Stimulated activated memory B cell treated with anti-CD40 and anti-IgM and Interleukin-4, amounts not matched to agents 10 μg/mL and 1 μg/mL and 100 μg/mL, for 72 hours (primary cell): ENCODE measurements around the gene ZNF593.

Experiments
- ATAC-seq: fragments of 150-1000 bp; cut with Tn5 transposase; 2 replicates; pipeline ENCODE4 v1.10.0; 2021
- H3K27ac Mint-ChIP-seq: one replicate; pipeline ENCODE4 v1.8.0; 2022; ENCODE audit warnings: mild to moderate bottlenecking, mixed read lengths
- H3K27me3 Mint-ChIP-seq: one replicate; pipeline ENCODE4 v1.8.0; 2022; ENCODE audit warnings: mixed read lengths
- H3K36me3 Mint-ChIP-seq: one replicate; pipeline ENCODE4 v1.8.0; 2022; ENCODE audit warnings: mixed read lengths
- H3K4me1 Mint-ChIP-seq: one replicate; pipeline ENCODE4 v1.8.0; 2022; ENCODE audit warnings: mixed read lengths
- H3K4me3 Mint-ChIP-seq: one replicate; pipeline ENCODE4 v1.8.0; 2022; ENCODE audit warnings: mild to moderate bottlenecking, moderate library complexity, mixed read lengths
- H3K9me3 Mint-ChIP-seq: one replicate; pipeline ENCODE4 v1.8.0; 2022; ENCODE audit warnings: mixed read lengths

The ZNF593 gene

DNA sequence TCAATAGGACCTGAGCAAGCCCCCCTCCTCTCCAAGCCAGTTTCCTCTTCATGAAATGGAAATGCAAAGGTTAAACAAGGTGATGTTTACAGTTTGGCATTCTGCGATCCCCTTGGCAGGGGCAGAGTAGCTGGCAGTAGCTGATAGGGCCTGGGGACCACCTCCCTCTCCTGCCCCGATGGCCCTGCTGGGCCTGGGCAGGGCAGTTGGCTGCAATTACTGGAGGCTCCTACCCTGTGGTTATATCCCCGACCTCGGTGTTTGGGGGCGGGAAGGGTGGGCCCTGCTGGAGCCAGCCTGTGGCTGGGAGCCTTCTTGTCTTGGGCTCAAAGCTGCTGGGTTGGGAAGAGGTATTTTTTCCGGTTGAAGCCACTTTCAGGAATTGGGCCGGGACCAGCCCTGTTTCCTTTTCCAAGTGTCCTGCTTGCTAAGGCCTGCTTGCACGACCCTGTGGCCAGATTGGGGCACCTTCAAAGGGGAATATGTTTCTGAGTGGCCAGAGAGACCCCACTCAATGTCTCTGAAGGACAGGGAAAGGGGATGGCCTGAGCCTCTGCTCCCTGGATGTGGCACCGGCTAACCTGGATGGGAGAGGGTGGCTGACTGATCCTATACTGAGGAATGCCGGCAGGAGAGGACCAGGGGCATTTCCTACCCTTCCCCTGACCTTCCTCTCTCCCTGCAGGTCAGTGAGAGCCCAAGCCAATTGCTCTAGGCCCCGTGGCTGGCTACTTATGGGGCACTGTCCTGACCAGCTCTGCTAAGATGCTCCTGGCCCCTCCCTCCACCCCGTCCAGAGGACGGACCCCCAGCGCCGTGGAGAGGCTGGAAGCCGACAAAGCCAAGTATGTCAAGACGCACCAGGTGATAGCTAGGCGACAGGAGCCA is 8.9 kb upstream of the ZNF593 start:
- Mint-ChIP-seq H3K4me1 (peaks cover 22% of the 10 kb centered on the region), H3K9me3 (no peaks in the 10 kb centered on the region), H3K27me3 (peaks cover 54% of the 10 kb centered on the region), H3K4me3 (peak overlapping the region; percentile 26), H3K36me3 (no peaks in the 10 kb centered on the region), H3K27ac (no peak overlapping the region)
- no peak for ATAC-seq

DNA sequence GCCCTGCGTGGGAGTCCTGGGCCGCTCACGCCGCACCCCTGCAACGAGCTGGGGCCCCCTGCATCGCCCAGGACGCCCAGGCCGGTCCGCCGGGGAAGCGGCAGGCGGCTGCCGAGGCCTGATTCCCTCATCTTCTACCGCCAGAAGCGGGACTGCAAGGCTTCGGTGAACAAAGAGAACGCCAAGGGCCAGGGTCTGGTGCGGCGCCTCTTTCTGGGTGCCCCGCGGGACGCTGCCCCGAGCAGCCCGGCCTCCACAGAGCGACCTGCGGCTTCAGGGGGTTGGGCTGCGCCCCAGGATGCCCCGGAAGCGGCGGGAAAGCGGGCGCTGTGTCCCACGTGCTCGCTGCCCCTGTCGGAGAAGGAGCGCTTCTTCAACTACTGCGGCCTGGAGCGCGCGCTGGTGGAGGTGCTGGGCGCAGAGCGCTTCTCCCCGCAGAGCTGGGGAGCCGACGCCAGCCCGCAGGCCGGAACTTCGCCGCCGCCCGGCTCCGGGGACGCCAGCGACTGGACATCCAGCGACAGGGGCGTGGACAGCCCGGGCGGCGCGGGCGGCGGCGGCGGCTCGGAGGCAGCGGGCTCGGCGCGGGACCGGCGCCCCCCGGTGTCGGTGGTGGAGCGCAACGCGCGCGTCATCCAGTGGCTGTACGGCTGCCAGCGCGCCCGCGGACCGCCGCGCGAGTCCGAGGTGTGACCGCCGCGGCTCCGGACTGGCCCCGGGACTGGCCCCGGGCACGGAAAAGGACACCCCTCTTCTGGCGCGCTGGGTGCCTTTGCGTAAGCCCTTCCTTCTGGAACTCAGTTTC is 8.1 kb upstream of the ZNF593 start:
- H3K27ac Mint-ChIP-seq: no peak overlapping the region
- H3K4me3 Mint-ChIP-seq: peak overlapping the region; percentile 23
- H3K9me3 Mint-ChIP-seq: no peaks in the 10 kb centered on the region
- H3K27me3 Mint-ChIP-seq: peaks cover 45% of the 10 kb centered on the region
- H3K36me3 Mint-ChIP-seq: no peaks in the 10 kb centered on the region
- peaks cover 16% of the 10 kb centered on the region for H3K4me1 Mint-ChIP-seq
- ATAC-seq: peak; percentile 49

DNA sequence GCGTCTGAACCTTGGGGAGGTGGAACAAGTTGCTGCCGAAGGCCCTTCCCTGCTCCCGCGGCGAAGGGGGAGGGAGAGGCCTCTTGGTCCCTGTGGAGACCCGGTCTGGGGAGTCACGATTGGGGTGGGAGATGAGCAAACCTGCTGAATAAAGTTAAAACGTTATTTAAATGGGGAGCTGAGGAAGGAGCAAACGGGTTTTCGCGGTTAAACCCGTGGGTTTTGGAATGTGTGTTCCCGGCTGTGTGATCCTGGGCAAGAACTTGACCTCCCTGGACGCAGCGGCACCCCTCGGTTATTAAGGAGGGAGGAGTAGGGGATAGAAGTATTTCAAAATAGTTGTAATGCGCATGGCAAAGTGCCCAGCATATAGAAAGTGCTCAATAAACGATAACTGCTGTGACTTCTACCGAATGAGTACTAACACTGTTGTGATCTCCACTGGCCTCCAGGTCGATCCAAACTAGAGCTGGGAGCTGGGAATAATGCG is 7.4 kb upstream of the ZNF593 start:
- H3K27me3 Mint-ChIP-seq: peaks cover 39% of the 10 kb centered on the region
- H3K4me3 Mint-ChIP-seq: peak overlapping the region; percentile 17
- no peak overlapping the region for H3K27ac Mint-ChIP-seq

DNA sequence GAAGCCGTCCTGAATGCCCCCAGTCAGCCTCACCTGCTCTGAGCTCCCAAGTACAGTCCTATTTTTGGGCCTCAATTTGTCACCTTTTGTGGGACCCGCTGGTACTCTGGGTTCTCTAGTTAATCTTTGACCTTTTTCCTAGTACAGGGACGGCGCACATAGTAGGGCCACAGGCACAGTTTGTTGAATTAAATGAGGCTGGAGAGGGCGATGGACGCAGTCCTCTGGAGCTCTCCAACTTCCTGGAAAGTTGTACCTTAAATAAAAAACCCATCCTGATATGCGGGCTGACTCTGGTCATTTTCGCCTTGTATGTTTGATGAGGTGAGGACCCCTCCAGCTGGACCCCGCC is 6.0 kb upstream of the ZNF593 start:
- peak overlapping the region; percentile 39 for H3K4me3 Mint-ChIP-seq
- no peaks in the 10 kb centered on the region for H3K36me3 Mint-ChIP-seq
- peaks cover 13% of the 10 kb centered on the region for H3K4me1 Mint-ChIP-seq
- no peak overlapping the region for H3K27ac Mint-ChIP-seq
- H3K9me3 Mint-ChIP-seq: no peaks in the 10 kb centered on the region
- no peak for ATAC-seq
- H3K27me3 Mint-ChIP-seq: peaks cover 26% of the 10 kb centered on the region

More for the DNA sequence above, 7.4 kb upstream of the ZNF593 start:
- peaks cover 13% of the 10 kb centered on the region for H3K4me1 Mint-ChIP-seq
- no peaks in the 10 kb centered on the region for H3K36me3 Mint-ChIP-seq
- no peaks in the 10 kb centered on the region for H3K9me3 Mint-ChIP-seq
- no peak for ATAC-seq

DNA sequence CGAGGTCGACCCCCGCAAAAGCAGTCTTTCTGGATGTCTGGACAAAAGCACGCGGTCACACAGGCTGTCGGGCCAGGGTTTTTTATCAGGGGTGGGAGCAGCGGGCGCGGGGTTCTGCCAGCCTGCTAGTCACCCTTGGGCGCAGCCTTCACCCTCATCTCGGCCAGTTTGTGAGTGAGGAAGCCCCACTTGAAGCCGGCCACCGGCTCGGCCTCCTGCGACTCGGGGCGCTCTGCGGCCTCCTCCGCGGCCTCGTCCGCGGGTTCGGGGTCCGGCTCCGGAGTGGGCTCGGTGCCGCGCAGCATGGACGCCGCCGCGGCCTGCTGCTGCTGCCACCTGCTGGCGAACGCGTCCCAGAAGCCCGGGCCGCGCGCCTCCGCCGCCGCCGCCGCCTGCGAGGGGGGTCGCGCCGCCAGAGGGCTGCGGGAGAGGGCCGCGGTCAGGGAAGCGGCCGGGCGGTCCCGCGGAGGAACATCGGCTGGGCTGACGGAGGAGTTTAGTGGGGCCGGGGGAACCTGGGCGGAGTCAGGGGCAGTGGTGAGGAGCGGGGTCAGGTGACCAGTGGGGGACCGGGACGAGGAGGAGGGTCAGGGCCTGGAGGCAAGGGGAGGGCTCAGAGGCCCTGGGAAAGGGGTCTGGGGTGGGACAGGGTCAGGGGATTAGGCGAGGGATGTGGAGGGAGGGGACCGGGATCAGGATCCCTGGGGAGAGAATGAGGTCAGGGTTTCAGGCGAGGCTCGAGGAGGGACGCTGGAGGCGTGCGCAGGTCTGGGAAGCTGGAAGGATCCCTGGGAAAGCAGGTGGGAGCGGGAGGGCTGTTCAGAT is 5.5 kb upstream of the ZNF593 start:
- Mint-ChIP-seq H3K9me3 (no peaks in the 10 kb centered on the region), H3K36me3 (no peaks in the 10 kb centered on the region), H3K27me3 (peaks cover 20% of the 10 kb centered on the region), H3K27ac (peak overlapping the region; percentile 16), H3K4me3 (peak overlapping the region; percentile 59), H3K4me1 (peaks cover 13% of the 10 kb centered on the region)
- peak; percentile 69 for ATAC-seq

DNA sequence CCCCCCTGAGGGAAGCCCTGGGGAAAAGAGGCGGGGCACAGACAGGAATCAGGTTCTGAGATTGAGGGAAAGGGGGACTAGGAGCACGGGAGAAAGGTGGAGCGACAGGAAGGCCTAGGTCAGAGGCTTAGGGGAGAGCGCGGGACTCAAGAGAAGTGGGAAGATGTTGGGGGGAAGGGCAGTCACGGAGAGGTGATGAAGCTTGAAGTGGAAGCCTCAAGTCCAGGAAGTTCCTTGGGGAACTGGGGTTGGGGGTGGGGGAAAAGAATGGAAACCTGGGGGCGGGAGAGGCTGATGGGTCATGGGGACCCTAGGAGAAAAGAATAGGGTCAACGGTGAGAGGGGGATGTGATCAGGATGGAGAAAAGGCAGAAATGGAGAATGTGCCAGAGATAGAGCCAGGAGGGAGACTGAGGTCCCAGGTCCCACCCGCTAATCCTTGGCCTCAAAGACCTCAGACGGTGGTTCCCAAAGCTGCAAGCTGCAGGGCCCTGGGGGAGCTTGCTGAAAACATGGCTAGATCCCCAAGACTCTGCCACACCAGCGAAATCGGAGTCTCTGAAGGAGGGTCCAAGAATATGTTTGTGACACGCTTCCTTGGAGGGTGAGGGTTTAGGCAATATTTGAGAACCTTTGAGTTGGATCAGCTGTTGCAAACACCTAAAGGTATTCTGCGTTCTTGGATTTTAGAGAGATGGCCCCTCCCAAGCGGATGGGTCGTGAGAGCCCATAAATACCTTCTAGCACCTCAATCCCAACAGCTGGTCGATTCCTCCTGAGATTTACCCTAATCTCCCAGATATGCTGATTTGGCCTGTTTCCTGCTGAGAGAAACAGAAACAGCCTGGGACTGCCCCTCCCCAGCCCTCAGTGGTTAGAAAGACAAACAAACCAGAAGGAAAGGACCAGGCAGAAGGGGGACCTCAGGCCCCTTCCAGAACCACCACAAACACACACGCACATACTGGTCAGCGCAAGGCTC is 4.6 kb upstream of the ZNF593 start:
- peak overlapping the region; percentile 59 for H3K4me3 Mint-ChIP-seq
- no peak for ATAC-seq
- no peaks in the 10 kb centered on the region for H3K36me3 Mint-ChIP-seq
- H3K27me3 Mint-ChIP-seq: peaks cover 11% of the 10 kb centered on the region
- H3K9me3 Mint-ChIP-seq: no peaks in the 10 kb centered on the region
- peak overlapping the region; percentile 16 for H3K27ac Mint-ChIP-seq
- peaks cover 14% of the 10 kb centered on the region for H3K4me1 Mint-ChIP-seq

DNA sequence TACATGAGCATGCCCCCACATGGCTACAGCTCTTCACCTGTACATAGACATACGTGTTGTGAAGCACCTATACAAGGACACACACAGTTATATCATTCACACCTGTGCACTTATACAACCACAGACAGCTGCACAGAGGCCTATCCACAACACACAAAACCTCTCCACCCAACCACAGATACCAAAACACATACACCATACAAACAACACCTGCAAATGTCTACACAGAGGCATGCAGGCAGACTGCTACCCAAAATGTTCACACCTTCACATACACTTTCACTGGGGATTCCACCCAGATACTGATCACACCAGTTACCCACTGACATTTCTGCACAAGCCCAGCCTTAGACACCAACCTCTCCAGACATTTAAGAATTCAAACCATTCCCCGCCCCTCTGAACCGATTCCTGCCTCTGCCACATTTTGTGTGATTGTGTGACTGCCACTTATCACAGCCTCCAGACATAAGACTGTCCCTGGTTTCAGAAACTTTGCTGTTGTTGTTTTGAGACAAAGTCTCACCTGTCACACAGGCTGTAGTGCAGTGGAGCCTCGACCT is 2.9 kb upstream of the ZNF593 start:
- H3K27me3 Mint-ChIP-seq: peaks cover 9% of the 10 kb centered on the region
- no peak overlapping the region for H3K4me3 Mint-ChIP-seq
- H3K27ac Mint-ChIP-seq: no peak overlapping the region
- no peaks in the 10 kb centered on the region for H3K9me3 Mint-ChIP-seq
- no peak for ATAC-seq
- no peaks in the 10 kb centered on the region for H3K36me3 Mint-ChIP-seq
- H3K4me1 Mint-ChIP-seq: peaks cover 27% of the 10 kb centered on the region

DNA sequence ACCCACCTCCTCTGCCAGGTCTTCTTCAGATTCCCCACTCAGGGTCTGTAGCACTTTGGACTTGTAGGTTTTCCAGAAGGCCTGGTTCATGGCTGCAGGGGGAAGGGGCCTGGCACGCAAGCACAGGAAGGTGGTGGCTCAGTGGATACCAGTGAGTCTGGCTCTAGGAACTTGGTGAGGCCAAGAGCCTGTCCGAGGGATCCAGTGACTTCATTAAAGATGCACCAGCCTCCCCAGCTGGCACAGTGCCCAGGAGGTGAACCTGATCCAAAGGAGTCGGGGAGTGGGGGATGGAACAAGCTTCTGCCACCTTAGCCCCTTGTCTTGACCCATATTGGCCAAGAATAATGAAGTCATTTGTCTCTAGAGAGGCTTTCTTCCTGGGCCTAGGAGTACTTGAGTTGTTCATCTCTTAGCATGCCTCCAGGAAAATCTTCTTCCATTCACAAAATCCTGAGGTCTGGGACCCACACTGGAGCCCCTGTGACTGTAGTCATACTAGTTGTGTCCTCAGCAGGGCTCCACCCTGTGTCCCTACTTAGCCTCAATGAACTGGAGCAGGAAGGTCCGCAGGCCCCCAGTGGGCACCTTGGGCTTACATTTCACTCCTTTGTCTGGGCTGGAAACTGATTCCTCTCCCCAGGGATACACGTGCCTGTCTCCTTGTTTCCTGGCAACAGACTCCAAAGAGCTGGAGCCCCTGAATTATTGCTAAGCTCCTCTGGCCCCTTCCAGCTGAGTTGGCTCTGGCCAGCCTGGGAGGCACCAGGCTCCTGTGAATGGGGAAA is 1.1 kb upstream of the ZNF593 start, which contains the start of gene C1orf232:
C1orf232 (minus strand) TSS at position 554 of the 788 bp plus-strand sequence; CDS start at position 90, 464 bp downstream.
- Mint-ChIP-seq H3K27me3 (no peaks in the 10 kb centered on the region), H3K9me3 (no peaks in the 10 kb centered on the region), H3K4me1 (peaks cover 21% of the 10 kb centered on the region), H3K36me3 (no peaks in the 10 kb centered on the region), H3K27ac (peak within 1 kb of the TSS; percentile 89), H3K4me3 (peak within 1 kb of the TSS; percentile 95)
- no peak for ATAC-seq

DNA sequence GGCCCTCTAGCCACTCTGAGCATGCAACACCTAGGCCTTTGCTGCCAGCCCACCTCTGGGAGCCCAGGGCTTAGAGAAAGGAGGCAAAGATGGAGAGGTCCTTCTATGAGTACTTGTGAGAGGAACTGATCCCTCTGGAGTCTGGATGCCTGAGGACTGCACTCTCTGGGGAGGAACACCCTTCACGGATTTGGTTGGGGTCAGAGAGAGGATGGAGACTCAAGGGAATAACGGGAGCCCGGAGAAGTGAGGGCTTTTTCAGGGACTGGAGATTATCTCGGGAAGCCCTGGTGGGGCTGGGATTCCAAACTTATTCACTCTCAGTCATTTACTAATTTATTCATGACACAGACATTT is 532 bp upstream of the ZNF593 start:
- no peaks in the 10 kb centered on the region for H3K9me3 Mint-ChIP-seq
- H3K27ac Mint-ChIP-seq: peak overlapping the region; percentile 89
- no peak for ATAC-seq
- no peaks in the 10 kb centered on the region for H3K36me3 Mint-ChIP-seq
- H3K4me3 Mint-ChIP-seq: peak overlapping the region; percentile 95
- H3K27me3 Mint-ChIP-seq: no peaks in the 10 kb centered on the region
- peaks cover 21% of the 10 kb centered on the region for H3K4me1 Mint-ChIP-seq

DNA sequence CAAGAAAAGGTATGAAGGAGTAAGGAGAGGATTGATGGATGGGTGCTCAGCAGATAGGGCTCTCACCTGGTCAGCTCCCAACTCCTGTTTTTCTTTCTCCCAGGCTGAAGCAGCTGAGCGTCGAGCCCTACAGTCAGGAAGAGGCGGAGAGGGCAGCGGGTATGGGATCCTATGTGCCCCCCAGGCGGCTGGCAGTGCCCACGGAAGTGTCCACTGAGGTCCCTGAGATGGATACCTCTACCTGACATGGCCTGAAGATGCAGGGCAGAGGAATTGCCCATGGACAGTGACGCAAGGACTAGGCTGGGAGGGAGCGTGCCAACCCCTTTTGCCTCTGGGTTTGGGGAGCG is 739 bp downstream of the ZNF593 start:
- Mint-ChIP-seq H3K4me3 (peak overlapping the region; percentile 95), H3K27ac (peak overlapping the region; percentile 89), H3K4me1 (peaks cover 14% of the 10 kb centered on the region), H3K27me3 (no peaks in the 10 kb centered on the region), H3K9me3 (no peaks in the 10 kb centered on the region), H3K36me3 (no peaks in the 10 kb centered on the region)
- no peak for ATAC-seq

DNA sequence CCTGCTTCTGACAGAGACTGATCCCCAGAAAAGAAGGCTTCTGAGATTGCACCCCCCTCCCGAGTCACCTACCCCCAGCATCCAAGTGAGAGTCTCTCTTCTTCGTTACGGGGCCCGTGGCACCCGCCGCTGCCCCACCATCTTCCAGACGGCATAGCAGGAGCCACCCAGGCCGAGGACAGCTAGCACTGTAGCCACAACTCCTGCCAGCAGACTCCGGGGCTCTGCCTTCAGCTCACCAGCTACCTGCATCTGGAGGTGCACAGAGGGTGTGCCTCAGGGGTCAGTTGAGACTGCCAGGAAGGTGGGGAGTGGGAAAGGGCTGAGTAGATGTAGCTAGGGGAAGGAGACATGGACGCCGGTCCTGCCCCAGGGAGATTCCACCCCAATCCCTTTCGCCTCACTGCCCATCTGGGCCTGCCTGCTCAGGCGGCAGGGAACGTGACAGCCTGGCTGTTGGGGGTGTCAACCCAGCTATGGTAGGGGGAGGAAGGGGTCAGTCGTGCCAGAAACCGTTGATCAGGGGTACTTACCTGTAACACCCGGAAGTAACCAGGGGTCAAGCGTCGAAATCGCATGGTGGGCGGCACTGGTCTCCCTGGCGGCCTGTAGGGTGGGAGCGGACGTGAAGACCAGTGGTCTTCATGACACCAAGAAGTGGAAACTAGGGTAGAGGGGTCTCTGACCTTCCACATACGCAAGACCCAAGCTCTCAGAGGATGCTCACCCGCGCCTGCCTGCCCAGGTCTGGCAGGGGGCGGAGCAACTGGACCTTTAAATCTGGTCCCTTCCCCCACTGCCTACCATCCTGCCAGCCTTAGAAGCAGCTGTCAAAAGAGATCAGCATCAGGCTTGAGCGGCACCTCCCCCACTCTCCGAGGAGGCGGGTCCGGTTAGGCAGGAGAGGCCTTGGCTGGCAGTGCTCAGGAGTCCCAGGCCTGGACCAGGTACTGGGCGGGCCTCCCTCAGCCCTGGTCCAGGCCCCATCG is 1.7 kb downstream of the ZNF593 start, which contains the start of gene ZNF593OS:
ZNF593OS (minus strand) TSS at position 749 of the 989 bp plus-strand sequence; CDS start at position 578, 171 bp downstream.
- ATAC-seq: no peak
- Mint-ChIP-seq H3K4me1 (peaks cover 14% of the 10 kb centered on the region), H3K36me3 (no peaks in the 10 kb centered on the region), H3K27me3 (no peaks in the 10 kb centered on the region), H3K27ac (peak within 1 kb of the TSS; percentile 89), H3K9me3 (no peaks in the 10 kb centered on the region), H3K4me3 (peak within 1 kb of the TSS; percentile 95)

DNA sequence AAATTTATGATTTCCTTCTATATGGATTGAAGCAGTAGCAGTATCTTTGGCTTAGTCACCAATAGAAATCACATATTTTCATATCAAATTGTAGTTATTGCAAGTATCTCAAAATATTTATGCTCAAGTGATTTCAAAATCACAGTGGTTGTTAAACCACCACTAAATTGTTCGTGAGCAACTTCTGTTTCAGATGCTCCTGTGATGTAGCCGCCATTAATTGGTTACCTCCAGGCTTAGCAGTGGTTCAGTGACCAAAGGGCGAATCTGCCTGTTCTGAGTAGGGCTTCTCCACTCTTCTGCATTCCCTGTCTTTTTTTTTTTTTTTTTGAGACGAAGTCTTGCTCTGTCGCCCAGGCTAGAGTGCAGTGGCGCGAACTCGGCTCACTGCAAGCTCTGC is 5.6 kb downstream of the ZNF593 start:
- Mint-ChIP-seq H3K9me3 (no peaks in the 10 kb centered on the region), H3K27me3 (no peaks in the 10 kb centered on the region), H3K4me3 (no peak overlapping the region), H3K4me1 (peaks cover 12% of the 10 kb centered on the region), H3K27ac (no peak overlapping the region), H3K36me3 (no peaks in the 10 kb centered on the region)
- no peak for ATAC-seq
